Measurements from ENCODE around the gene TNFRSF21. TPM values are rescaled to one million over a fixed set of nuclear protein-coding genes. Genes with fewer than 3 reads are reported as not detected.

The TNFRSF21 gene
- total and polyA plus RNA-seq, 12 donors = 1.9 to 13.7 (median 7.5) TPM

DNA sequence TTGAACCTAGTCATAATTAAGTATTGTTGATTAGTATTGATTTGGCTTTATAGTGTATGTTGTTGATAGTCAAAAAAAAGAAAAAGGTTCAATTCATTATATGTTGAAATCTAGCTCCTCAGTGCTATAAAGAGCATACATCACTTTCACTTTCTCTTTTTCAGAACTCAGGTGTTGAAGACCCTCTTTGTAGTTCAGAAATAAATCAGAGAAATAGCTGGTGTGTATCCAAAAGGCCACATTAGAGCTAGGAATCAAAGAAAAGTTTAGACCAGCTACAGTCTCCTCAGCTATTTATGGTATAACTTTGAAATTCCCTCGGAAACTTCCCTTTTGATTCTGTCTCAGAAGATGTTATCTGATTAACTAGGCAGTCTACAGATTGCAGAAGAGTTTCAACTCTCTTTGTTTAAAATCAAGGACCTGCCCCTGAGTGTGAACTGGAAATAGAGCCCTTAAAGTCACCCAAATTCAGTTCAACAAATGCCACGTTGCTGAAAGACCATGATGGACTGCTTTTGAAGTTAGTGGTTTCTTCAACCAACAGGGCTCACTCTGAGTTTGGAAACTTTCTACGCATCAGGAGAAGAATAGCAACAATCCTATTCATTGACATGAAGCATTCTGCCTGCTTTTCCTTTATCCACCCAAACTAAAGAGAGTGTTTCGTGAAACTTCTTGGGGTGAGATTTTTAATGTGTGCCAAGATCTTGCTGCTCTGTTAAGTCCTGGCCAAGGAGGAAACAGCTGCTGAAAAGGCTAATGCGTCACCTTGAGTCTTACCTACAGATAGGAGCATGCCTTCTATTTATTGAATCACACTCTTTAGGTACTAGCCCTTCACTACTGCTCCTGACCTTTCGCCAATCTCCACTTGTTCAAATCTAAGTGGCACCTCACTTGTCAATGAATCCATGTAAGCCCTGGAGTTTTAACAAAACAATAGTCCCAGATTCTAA is 111.7 kb downstream of the TNFRSF21 start:
- Histone ChIP-seq H3K27me3 (no peaks in the 10 kb centered on the region), H3K4me1 (replicated peaks in 1 of 2) (no peaks in the 10 kb centered on the region), H3K4me3 (no peak overlapping the region), H3K36me3 (replicated peaks in 1 of 2) (no peaks in the 10 kb centered on the region), H3K9me3 (replicated peaks in 1 of 3) (no peaks in the 10 kb centered on the region), H3K27ac (no peak overlapping the region)
- intact Hi-C loops (cut with DNase I) = no loop called here
- no peak for DNase-seq
- WGBS, 4 donors = 65 to 71% (median 69%) methylated on average over 6 of the region's 6 CpGs
- TF ChIP-seq CTCF (IDR thresholded peaks at IDR 0.05) = no peak
- no peak for TF ChIP-seq POLR2A (IDR thresholded peaks at IDR 0.05)

- 82 to 90% (median 85%) methylated on average over 5 of the region's 5 CpGs for WGBS, 4 donors
- H3K4me3 ChIP-seq = no peak overlapping the region
- no peaks in the 10 kb centered on the region for H3K9me3 ChIP-seq (replicated peaks in 1 of 3)
- no peak for DNase-seq
- H3K27me3 ChIP-seq = no peaks in the 10 kb centered on the region
- H3K27ac ChIP-seq = no peak overlapping the region
- H3K36me3 ChIP-seq (replicated peaks in 1 of 2) = no peaks in the 10 kb centered on the region
- intact Hi-C loops (cut with DNase I) = no loop called here
- TF ChIP-seq POLR2A (IDR thresholded peaks at IDR 0.05) = no peak
- TF ChIP-seq CTCF (IDR thresholded peaks at IDR 0.05) = no peak
- no peaks in the 10 kb centered on the region for H3K4me1 ChIP-seq (replicated peaks in 1 of 2)
These were observed 113.6 kb downstream of the TNFRSF21 start for GRCh38 chr6:47196113-47196512.

GRCh38 chr6:47195011-47195650 is 114.6 kb downstream of the TNFRSF21 start:
- no peaks in the 10 kb centered on the region for H3K4me1 ChIP-seq (replicated peaks in 1 of 2)
- no peaks in the 10 kb centered on the region for H3K27me3 ChIP-seq
- intact Hi-C loops (cut with DNase I) = no loop called here
- H3K36me3 ChIP-seq (replicated peaks in 1 of 2) = no peaks in the 10 kb centered on the region
- WGBS, 4 donors = 65 to 79% (median 78%) methylated on average over 4 of the region's 4 CpGs
- no peak for TF ChIP-seq CTCF (IDR thresholded peaks at IDR 0.05)
- no peak for TF ChIP-seq POLR2A (IDR thresholded peaks at IDR 0.05)
- DNase-seq = no peak
- no peak overlapping the region for H3K4me3 ChIP-seq
- no peaks in the 10 kb centered on the region for H3K9me3 ChIP-seq (replicated peaks in 1 of 3)
- H3K27ac ChIP-seq = no peak overlapping the region

- no peak for DNase-seq
- 75 to 92% (median 85%) methylated on average over 1 of the region's 1 CpG for WGBS, 4 donors
- intact Hi-C loops (cut with DNase I) = no loop called here
These were observed 121.1 kb downstream of the TNFRSF21 start for GRCh38 chr6:47188588-47189021.

More at GRCh38 chr6:47188588-47189021, 121.1 kb downstream of the TNFRSF21 start:
- no peak for TF ChIP-seq POLR2A (IDR thresholded peaks at IDR 0.05)
- TF ChIP-seq CTCF (IDR thresholded peaks at IDR 0.05) = no peak
- H3K4me1 ChIP-seq (replicated peaks in 1 of 2) = no peaks in the 10 kb centered on the region
- H3K36me3 ChIP-seq (replicated peaks in 1 of 2) = no peaks in the 10 kb centered on the region
- H3K9me3 ChIP-seq (replicated peaks in 1 of 3) = no peaks in the 10 kb centered on the region
- H3K4me3 ChIP-seq = no peak overlapping the region
- no peaks in the 10 kb centered on the region for H3K27me3 ChIP-seq
- no peak overlapping the region for H3K27ac ChIP-seq
